ENCODE data around the gene IGF1.
A peak's percentile ranks its signal among the peaks of the same experiment; 100 is the strongest.

The IGF1 gene

GRCh38 chr12:102484428-102484958 is 4.1 kb upstream of the IGF1 start:
- DNase-seq (ENCODE audit: extremely low read depth, low read depth): peak; percentile 19
- H3K4me3 ChIP-seq (replicated peaks; ENCODE audit: low read depth, low read length): no peak overlapping the region
- TF ChIP-seq CTCF (IDR thresholded peaks at IDR 0.05; ENCODE audit: low read depth, low read length, missing control alignments): peak; percentile 91

GRCh38 chr12:102484017-102484416 is 3.7 kb upstream of the IGF1 start:
- no peak for TF ChIP-seq CTCF (IDR thresholded peaks at IDR 0.05; ENCODE audit: low read depth, low read length, missing control alignments)
- H3K4me3 ChIP-seq (replicated peaks; ENCODE audit: low read depth, low read length): no peak overlapping the region
- no peak for DNase-seq (ENCODE audit: extremely low read depth, low read depth)

DNA sequence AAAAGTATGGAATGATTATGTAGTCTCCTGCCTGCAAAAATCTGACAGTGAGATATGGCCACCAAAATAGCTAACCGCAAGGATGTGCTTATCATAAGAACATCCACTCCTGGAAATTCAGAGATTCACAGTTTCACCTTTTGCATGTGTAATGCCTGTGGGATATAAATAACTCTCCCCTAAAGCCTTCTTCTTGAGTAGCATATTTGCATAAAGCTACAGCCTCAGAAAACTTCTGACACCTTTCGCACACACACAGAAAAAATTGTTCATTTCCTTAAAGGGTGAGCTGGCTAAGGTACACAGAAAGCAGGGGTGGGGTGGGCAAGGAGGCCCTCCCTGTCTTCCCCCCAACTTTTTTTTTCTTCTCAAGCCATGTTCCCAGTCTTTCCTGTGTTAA is 3.1 kb upstream of the IGF1 start:
- TF ChIP-seq CTCF (IDR thresholded peaks at IDR 0.05; ENCODE audit: low read depth, low read length, missing control alignments): no peak
- no peak overlapping the region for H3K4me3 ChIP-seq (replicated peaks; ENCODE audit: low read depth, low read length)
- no peak for DNase-seq (ENCODE audit: extremely low read depth, low read depth)

DNA sequence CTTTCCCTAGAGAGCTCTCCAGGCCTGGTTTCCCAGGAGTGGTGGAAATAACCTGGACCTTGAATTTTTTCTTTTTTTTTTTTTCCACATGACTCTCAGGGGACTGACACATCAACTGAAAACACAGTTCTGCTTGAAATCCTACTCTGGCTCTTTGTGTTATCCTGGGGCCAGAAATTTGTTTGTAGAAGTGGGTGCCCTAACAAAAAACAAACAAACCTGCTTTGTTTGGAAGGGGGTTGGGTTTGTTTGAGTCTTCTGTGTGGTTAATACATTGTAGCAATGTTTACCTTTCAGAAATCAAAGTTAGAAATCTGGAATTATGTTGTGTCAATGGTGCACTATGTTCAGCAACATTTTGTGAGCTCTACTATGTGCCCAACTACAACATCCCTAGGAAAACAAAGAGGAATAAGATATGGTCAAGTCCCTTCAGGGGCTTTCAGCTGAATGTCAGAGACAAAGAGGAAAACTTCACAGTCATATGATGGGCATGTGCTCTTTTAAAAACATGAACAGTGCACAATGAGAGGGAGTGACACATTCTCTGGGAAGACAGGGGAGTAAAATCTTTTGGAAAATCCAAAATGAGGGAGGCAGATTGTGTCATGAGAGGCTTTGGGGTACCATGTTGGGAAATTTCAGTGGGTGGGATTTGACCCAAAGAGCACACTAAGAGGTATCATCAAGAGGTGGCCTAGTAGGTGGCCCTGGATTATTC is 1.5 kb upstream of the IGF1 start:
- no peak for TF ChIP-seq CTCF (IDR thresholded peaks at IDR 0.05; ENCODE audit: low read depth, low read length, missing control alignments)
- no peak for DNase-seq (ENCODE audit: extremely low read depth, low read depth)
- no peak overlapping the region for H3K4me3 ChIP-seq (replicated peaks; ENCODE audit: low read depth, low read length)

DNA sequence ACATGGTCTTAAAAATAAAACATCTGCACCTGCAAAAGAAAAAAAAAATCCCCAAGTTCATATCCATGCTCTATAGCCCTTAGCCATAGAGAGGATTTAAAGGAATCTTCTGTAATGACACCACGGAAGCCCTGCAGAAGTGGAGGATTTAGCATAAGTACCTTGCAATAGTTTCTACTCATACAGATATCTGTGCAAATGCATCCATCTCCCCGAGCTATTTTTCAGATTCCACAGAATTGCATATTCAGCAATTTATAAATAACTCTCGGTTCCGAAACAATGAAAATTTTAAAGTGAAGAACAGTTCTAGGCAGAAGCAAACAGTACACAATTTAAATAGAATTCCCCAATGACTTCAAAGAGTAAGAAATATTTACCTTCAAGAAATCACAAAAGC is 424 bp downstream of the IGF1 start:
- no peak for DNase-seq (ENCODE audit: extremely low read depth, low read depth)
- TF ChIP-seq CTCF (IDR thresholded peaks at IDR 0.05; ENCODE audit: low read depth, low read length, missing control alignments): no peak
- no peak overlapping the region for H3K4me3 ChIP-seq (replicated peaks; ENCODE audit: low read depth, low read length)

DNA sequence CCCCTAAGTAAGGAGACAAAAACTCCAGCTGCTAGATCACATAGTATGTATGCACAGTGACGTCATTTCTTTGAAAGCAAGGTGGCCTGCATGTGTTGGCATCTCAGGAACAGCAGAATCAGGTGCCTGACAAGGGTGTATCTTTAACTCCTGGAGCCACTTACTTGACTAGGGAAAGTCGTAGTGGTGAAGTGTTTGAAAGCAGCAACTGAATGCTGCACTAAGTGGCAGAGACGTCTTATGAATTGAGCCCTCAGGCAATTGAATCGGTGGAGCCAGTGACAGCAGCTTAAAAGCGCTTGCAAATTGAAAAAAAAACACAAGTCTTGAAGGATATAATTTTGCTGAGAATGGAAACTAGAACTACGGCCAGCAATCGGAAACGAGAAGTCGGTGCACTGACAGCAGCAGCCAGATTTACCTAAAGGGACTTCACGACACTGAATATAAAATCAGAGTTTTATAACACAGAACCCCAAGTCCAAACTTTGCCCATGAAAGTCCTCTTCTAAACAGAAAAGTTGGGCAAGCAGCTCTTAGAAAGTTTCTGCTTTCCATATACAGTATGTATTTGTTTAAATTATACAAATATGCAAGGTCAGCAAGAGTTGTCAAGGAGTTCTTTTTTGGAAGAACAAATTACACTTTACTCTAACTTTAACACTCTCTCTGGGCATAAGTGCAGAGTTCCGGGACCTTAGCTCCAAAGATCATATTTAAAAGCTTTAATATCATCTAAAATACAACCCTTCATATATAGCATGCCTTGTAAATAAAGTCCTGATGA is 1.1 kb downstream of the IGF1 start:
- no peak for TF ChIP-seq CTCF (IDR thresholded peaks at IDR 0.05; ENCODE audit: low read depth, low read length, missing control alignments)
- no peak overlapping the region for H3K4me3 ChIP-seq (replicated peaks; ENCODE audit: low read depth, low read length)
- no peak for DNase-seq (ENCODE audit: extremely low read depth, low read depth)
